GM12878 (cell line): Measurements from ENCODE around the gene GMDS. TPM values are rescaled to one million over a fixed set of nuclear protein-coding genes. Genes with fewer than 3 reads are reported as not detected.

ENCODE experiments used
- ATAC-seq: fragments of 200-7000 bp; cut with Tn5 transposase; 3 replicates; pipeline ENCODE4 v1.9.1; 2020; ENCODE audit warnings: mild to moderate bottlenecking, moderate library complexity
- BruUV-seq: library from RNA; stranded (reverse); fragments of 400-500 nt; replicated peaks from 2 replicates; lab custom pipeline; 2021; lab: Mats Ljungman, UMichigan
- CTCF ChIA-PET: fragments of 300-600 bp; sonication (Branson Sonifier 250); formaldehyde crosslinking; extraction: SDS; loops from one replicate; lab custom pipeline; 2021; ENCODE audit warnings: inconsistent platforms; lab: Yijun Ruan, JAX
- POLR2A ChIA-PET: fragments of 350-600 bp; formaldehyde crosslinking; extraction: SDS; loops from one replicate; lab custom pipeline; 2021; ENCODE audit warnings: inconsistent platforms; lab: Charles Lee
- RAD21 ChIA-PET: fragments of 300-600 bp; sonication (Branson Sonifier 250); formaldehyde crosslinking; loops from one replicate; lab custom pipeline; 2023; ENCODE audit warnings: antibody characterized with exemption; ENCODE audit not compliant: unreplicated experiment; lab: Charles Lee
- SMC1A ChIA-PET: fragments of 300-600 bp; sonication (Branson Sonifier 250); formaldehyde crosslinking; loops from one replicate; lab custom pipeline; 2023; ENCODE audit not compliant: unreplicated experiment, uncharacterized antibody; lab: Charles Lee
- DNase-seq: peaks from one replicate; pipeline ENCODE4 v3.0.0-alpha.2; 2011; ENCODE audit warnings: low read depth, low spot score
- FAIRE-seq: peaks from 3 replicates; lab custom pipeline; 2011; peaks lifted over from hg19 to GRCh38; lab: Jason Lieb, UNC
- H2AFZ ChIP-seq: 2 replicates; pipeline ENCODE4 v1.6.0; 2011; ENCODE audit warnings: low read depth, low read length, control low read depth; ENCODE audit not compliant: control insufficient read depth
- H3K27ac ChIP-seq: 2 replicates; pipeline ENCODE4 v1.5.1; 2011; ENCODE audit warnings: control low read depth; ENCODE audit not compliant: control insufficient read depth, insufficient read depth
- H3K27me3 ChIP-seq, 2 experiments: replicated peaks in 1 of 2; 2 replicates each; pipeline versions ENCODE4 v1.6.0 to v1.6.1; 2011; ENCODE audit warnings: low read length in 1 of 2; ENCODE audit not compliant: control insufficient read depth in 2 of 2, insufficient read depth in 2 of 2
- H3K36me3 ChIP-seq, 2 experiments: 2 replicates each; pipeline ENCODE4 v1.5.1; 2011; ENCODE audit warnings: low read length in 1 of 2; ENCODE audit not compliant: control insufficient read depth in 2 of 2, insufficient read depth in 2 of 2
- H3K4me1 ChIP-seq: 2 replicates; pipeline ENCODE4 v1.6.1; 2011; ENCODE audit warnings: mild to moderate bottlenecking, low read length, moderate library complexity, mixed read lengths; ENCODE audit not compliant: control insufficient read depth, insufficient read depth
- H3K4me2 ChIP-seq: 2 replicates; pipeline ENCODE4 v1.6.0; 2011; ENCODE audit warnings: control low read depth; ENCODE audit not compliant: control insufficient read depth, insufficient read depth
- H3K4me3 ChIP-seq: fragments of 200-600 bp; sonication (generic); 2 replicates; pipeline ENCODE4 v1.5.1; 2016
- H3K79me2 ChIP-seq: 2 replicates; pipeline ENCODE4 v1.6.0; 2011; ENCODE audit warnings: low read length; ENCODE audit not compliant: control insufficient read depth, insufficient read depth
- H3K9ac ChIP-seq: 2 replicates; pipeline ENCODE4 v1.8.0; 2011; ENCODE audit warnings: low read length, control low read depth, mixed read lengths; ENCODE audit not compliant: control insufficient read depth, insufficient read depth
- H3K9me3 ChIP-seq: replicated peaks from 3 replicates; pipeline ENCODE4 v1.5.1; 2011; ENCODE audit warnings: mild to moderate bottlenecking, low read length; ENCODE audit not compliant: control insufficient read depth, insufficient read depth
- H4K20me1 ChIP-seq: 2 replicates; pipeline ENCODE4 v1.6.0; 2011; ENCODE audit not compliant: control insufficient read depth, insufficient read depth
- BMI1 ChIP-seq: fragments of 450-650 bp; IDR thresholded peaks from 2 replicates; pipeline ENCODE4 v1.6.1; 2016; ENCODE audit warnings: mild to moderate bottlenecking, moderate library complexity, borderline replicate concordance
- IRF4 ChIP-seq: IDR thresholded peaks from 2 replicates; pipeline ENCODE4 v1.6.1; 2011; ENCODE audit warnings: low read depth, low read length
- MYC ChIP-seq: IDR thresholded peaks from 2 replicates; pipeline ENCODE4 v1.6.1; 2011; ENCODE audit warnings: mild to moderate bottlenecking, low read length, moderate library complexity, inconsistent platforms; ENCODE audit not compliant: insufficient read depth, insufficient replicate concordance, insufficient read length, severe bottlenecking
- NFXL1 ChIP-seq: fragments of 450-650 bp; IDR thresholded peaks from 2 replicates; pipeline ENCODE4 v1.6.1; 2017; ENCODE audit warnings: antibody characterized with exemption, mild to moderate bottlenecking, borderline replicate concordance
- NFYA ChIP-seq: IDR thresholded peaks from 2 replicates; pipeline ENCODE4 v1.6.1; 2011; ENCODE audit warnings: low read depth, mild to moderate bottlenecking, low read length, improper control_type of control experiment, borderline replicate concordance
- NFYB ChIP-seq: IDR thresholded peaks from 2 replicates; pipeline ENCODE4 v1.6.1; 2011; ENCODE audit warnings: low read depth, mild to moderate bottlenecking, low read length, improper control_type of control experiment, moderate library complexity; ENCODE audit not compliant: insufficient read depth
- RAD51 ChIP-seq: fragments of 450-650 bp; IDR thresholded peaks from 2 replicates; pipeline ENCODE4 v1.6.1; 2016; ENCODE audit warnings: moderate library complexity, mild to moderate bottlenecking, inconsistent platforms
- in situ Hi-C: fragments of 300-500 bp; cut with MboI; formaldehyde crosslinking; loops from 9 replicates; pipeline ENCODE4 v1.14.3; 2018; ENCODE audit warnings: mixed read lengths
- intact Hi-C: fragments of 100-400 bp; cut with micrococcal nuclease; formaldehyde crosslinking; loops from one replicate; pipeline ENCODE4 v1.14.2; 2022; ENCODE audit not compliant: unreplicated experiment
- polyA plus RNA-seq, 11 experiments: library from polyadenylated mRNA; depleted of rRNA in 4 of 11; unstranded in 6 of 11; stranded (reverse) in 5 of 11; fragments of >200 nt; fragmentation: Nextera tagmentation in 4 of 11; fragmentation: Illumina TruSeq in 1 of 11; extraction: Ambion mirVana in 4 of 11; extraction: Trizol in 1 of 11; gene quantifications; 1 replicate in 1 of 11; 2 replicates in 10 of 11; pipeline versions ENCODE4 v1.2.1 to v1.2.3, GENCODE V29; 2011 to 2016; ENCODE audit warnings: inconsistent platforms in 2 of 11, missing spikeins in 2 of 11, low read depth in 1 of 11
- total RNA-seq, 4 experiments: library from RNA; depleted of rRNA in 3 of 4; stranded (reverse); fragments of >200 nt in 3 of 4; fragmentation: Illumina TruSeq in 1 of 4; extraction: Trizol in 1 of 4; gene quantifications; 2 replicates each; pipeline versions ENCODE4 v1.2.1 to v1.2.3, GENCODE V29; 2013 to 2021
- TF ChIP-seq, protein P1 (sequence below), 3 experiments: IDR thresholded peaks in 2 of 3; conservative IDR thresholded peaks in 1 of 3; 2 replicates each; pipeline ENCODE4 v1.5.1; 2011; ENCODE audit warnings: low read depth in 3 of 3, low read length in 3 of 3, mild to moderate bottlenecking in 3 of 3, control low read depth in 2 of 3, moderate library complexity in 2 of 3, inconsistent platforms in 1 of 3, mixed read lengths in 1 of 3; ENCODE audit not compliant: control insufficient read depth in 2 of 3, insufficient read depth in 1 of 3; ENCODE audit errors: extremely low read depth in 1 of 3

GMDS gene
- total and polyA plus RNA-seq, 10 of the 15 experiments (the other 5 are each of a cell fraction or from before 2014, with no cell fraction given), result 0.61 to 53.8 (median 29.3) TPM

DNA sequence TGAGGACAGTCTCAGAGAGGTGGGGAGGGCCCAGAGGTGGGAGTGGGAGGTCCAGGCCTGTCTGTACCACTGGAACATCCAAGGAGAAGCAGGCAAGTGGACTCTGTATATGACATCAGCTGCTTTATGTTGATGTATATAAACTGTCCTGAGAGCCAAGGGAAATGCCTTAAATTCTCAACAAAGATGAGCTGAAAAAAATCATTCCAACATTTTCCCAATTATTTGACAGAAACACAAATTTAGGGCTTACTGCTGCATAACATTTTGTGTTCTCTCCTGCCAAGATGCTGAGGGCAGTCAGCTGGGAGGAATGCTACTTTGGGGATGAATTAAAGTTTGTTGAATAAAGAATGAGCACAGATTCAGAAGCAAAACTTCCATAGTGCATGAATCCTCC, 582.9 kb downstream of the GMDS start:
- Histone ChIP-seq H3K27me3 (no peaks in the 10 kb centered on the region), H3K27ac (no peak overlapping the region), H3K4me3 (no peak overlapping the region), H2AFZ (no peak overlapping the region), H4K20me1 (no peaks in the 10 kb centered on the region), H3K4me2 (no peak overlapping the region), H3K36me3 (no peaks in the 10 kb centered on the region), H3K4me1 (peaks cover 15% of the 10 kb centered on the region), H3K9ac (no peak overlapping the region), H3K9me3 (no peaks in the 10 kb centered on the region), H3K79me2 (no peaks in the 10 kb centered on the region)
- SMC1A ChIA-PET, result interaction anchor here (0.6 to 1.3 kb wide), 2 partner anchors 235 to 442 kb away, joined by 3 read pairs; no protein-coding TSS in a partner anchor
- intact Hi-C loops (no loop called here), in situ Hi-C loops (no loop called here)
- CTCF ChIA-PET, result no interaction called here
- no peak for TF ChIP-seq RAD51
- no peak for TF ChIP-seq NFYA
- no peak for TF ChIP-seq IRF4
- no peak for TF ChIP-seq MYC
- TF ChIP-seq BMI1, result no peak
- TF ChIP-seq, protein P1, sequence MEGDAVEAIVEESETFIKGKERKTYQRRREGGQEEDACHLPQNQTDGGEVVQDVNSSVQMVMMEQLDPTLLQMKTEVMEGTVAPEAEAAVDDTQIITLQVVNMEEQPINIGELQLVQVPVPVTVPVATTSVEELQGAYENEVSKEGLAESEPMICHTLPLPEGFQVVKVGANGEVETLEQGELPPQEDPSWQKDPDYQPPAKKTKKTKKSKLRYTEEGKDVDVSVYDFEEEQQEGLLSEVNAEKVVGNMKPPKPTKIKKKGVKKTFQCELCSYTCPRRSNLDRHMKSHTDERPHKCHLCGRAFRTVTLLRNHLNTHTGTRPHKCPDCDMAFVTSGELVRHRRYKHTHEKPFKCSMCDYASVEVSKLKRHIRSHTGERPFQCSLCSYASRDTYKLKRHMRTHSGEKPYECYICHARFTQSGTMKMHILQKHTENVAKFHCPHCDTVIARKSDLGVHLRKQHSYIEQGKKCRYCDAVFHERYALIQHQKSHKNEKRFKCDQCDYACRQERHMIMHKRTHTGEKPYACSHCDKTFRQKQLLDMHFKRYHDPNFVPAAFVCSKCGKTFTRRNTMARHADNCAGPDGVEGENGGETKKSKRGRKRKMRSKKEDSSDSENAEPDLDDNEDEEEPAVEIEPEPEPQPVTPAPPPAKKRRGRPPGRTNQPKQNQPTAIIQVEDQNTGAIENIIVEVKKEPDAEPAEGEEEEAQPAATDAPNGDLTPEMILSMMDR (IDR thresholded peaks at IDR 0.05 in 2 of 3, conservative IDR thresholded peaks at IDR 0.05 in 1 of 3; ENCODE audit: control insufficient read depth in 2 of 3, extremely low read depth in 1 of 3, insufficient read depth in 1 of 3, low read depth in 3 of 3, low read length in 3 of 3), result no peak
- no peak for TF ChIP-seq NFXL1
- no peak for TF ChIP-seq NFYB
- POLR2A ChIA-PET, result no interaction called here
- ATAC-seq (no peak), DNase-seq (no peak), FAIRE-seq (no peak)
- RAD21 ChIA-PET, result no interaction called here
- no TSS peak for BruUV-seq
